Measurements from ENCODE around the gene SLC51B. TPM values are rescaled to one million over a fixed set of nuclear protein-coding genes. Genes with fewer than 3 reads are reported as not detected.

Gene SLC51B
- total RNA-seq, 4 donors from 2014 or later = not detected

GRCh38 chr15:65084500-65085206, 39.5 kb downstream of the SLC51B start:
- TF ChIP-seq CTCF (IDR thresholded peaks at IDR 0.05 in 4 of 5, conservative IDR thresholded peaks at IDR 0.05 in 1 of 5) (no peak), POLR2A (IDR thresholded peaks at IDR 0.05) (no peak)
- peaks cover 37 to 38% of the 10 kb centered on the region in 2 donors for H3K4me1 ChIP-seq
- in situ Hi-C loops (cut with MboI; ENCODE audit: low sequenced_read_pairs in 4 of 4) = loop anchor here in 2 of 4 donors (5.0 to 10.0 kb wide), 2 partner anchors 32 to 50 kb away; no protein-coding TSS in a partner anchor
- H3K36me3 ChIP-seq = no peaks in the 10 kb centered on the region
- no peaks in the 10 kb centered on the region for H3K27me3 ChIP-seq
- no peak for ATAC-seq
- DNase-seq = no peak
- intact Hi-C loops (cut with DNase I; ENCODE audit: low total_unique reads) = no loop called here
- no peaks in the 10 kb centered on the region for H3K9me3 ChIP-seq
- H3K4me3 ChIP-seq = no peak overlapping the region
- H3K27ac ChIP-seq = peak overlapping the region in 1 of 4 donors; percentile 81

GRCh38 chr15:65085207-65085753, 40.1 kb downstream of the SLC51B start:
- in situ Hi-C loops (cut with MboI; ENCODE audit: low sequenced_read_pairs in 4 of 4) = loop anchor here in 2 of 4 donors (5.0 to 10.0 kb wide), 2 partner anchors 33 to 50 kb away; no protein-coding TSS in a partner anchor
- intact Hi-C loops (cut with DNase I; ENCODE audit: low total_unique reads) = no loop called here

GRCh38 chr15:65085990-65086679, 40.9 kb downstream of the SLC51B start:
- Histone ChIP-seq H3K4me3 (no peak overlapping the region), H3K27ac (peak overlapping the region in 1 of 4 donors; percentile 81), H3K9me3 (no peaks in the 10 kb centered on the region), H3K27me3 (no peaks in the 10 kb centered on the region), H3K4me1 (peaks cover 41 to 42% of the 10 kb centered on the region in 2 donors), H3K36me3 (no peaks in the 10 kb centered on the region)
- in situ Hi-C loops (cut with MboI; ENCODE audit: low sequenced_read_pairs in 4 of 4) = loop anchor here in 2 of 4 donors (5.0 to 10.0 kb wide), 2 partner anchors 34 to 51 kb away; no protein-coding TSS in a partner anchor
- DNase-seq (no peak), ATAC-seq (no peak)
- intact Hi-C loops (cut with DNase I; ENCODE audit: low total_unique reads) = no loop called here
- no peak for TF ChIP-seq POLR2A (IDR thresholded peaks at IDR 0.05)
- peak in 3 of 5 experiments; percentile 26 to 44 (median 36) for TF ChIP-seq CTCF (IDR thresholded peaks at IDR 0.05 in 4 of 5, conservative IDR thresholded peaks at IDR 0.05 in 1 of 5)

More at GRCh38 chr15:65085207-65085753, 40.1 kb downstream of the SLC51B start:
- no peaks in the 10 kb centered on the region for H3K36me3 ChIP-seq
- TF ChIP-seq CTCF (IDR thresholded peaks at IDR 0.05 in 4 of 5, conservative IDR thresholded peaks at IDR 0.05 in 1 of 5) (no peak), POLR2A (IDR thresholded peaks at IDR 0.05) (no peak)
- H3K9me3 ChIP-seq = no peaks in the 10 kb centered on the region
- peaks cover 41 to 42% of the 10 kb centered on the region in 2 donors for H3K4me1 ChIP-seq
- H3K27ac ChIP-seq = peak overlapping the region in 2 of 4 donors; percentile 20 to 81
- no peak overlapping the region for H3K4me3 ChIP-seq
- H3K27me3 ChIP-seq = no peaks in the 10 kb centered on the region
- DNase-seq = no peak
- ATAC-seq = no peak

GRCh38 chr15:65086680-65087111, 41.5 kb downstream of the SLC51B start:
- ATAC-seq = no peak
- H3K4me3 ChIP-seq = no peak overlapping the region
- no peak for DNase-seq
- in situ Hi-C loops (cut with MboI; ENCODE audit: low sequenced_read_pairs in 4 of 4) = loop anchor here in 2 of 4 donors (5.0 to 10.0 kb wide), 2 partner anchors 34 to 52 kb away; no protein-coding TSS in a partner anchor
- intact Hi-C loops (cut with DNase I; ENCODE audit: low total_unique reads) = no loop called here
- no peaks in the 10 kb centered on the region for H3K27me3 ChIP-seq
- no peaks in the 10 kb centered on the region for H3K36me3 ChIP-seq
- TF ChIP-seq POLR2A (IDR thresholded peaks at IDR 0.05) (no peak), CTCF (IDR thresholded peaks at IDR 0.05 in 4 of 5, conservative IDR thresholded peaks at IDR 0.05 in 1 of 5) (no peak)
- H3K4me1 ChIP-seq = peaks cover 41 to 42% of the 10 kb centered on the region in 2 donors
- peak overlapping the region in 3 of 4 donors; percentile 60 to 81 (median 80) for H3K27ac ChIP-seq
- no peaks in the 10 kb centered on the region for H3K9me3 ChIP-seq
